GM23338 (cell line): ENCODE results near the gene TRAF4.
A peak's percentile ranks its signal among the peaks of the same experiment; 100 is the strongest.

Source experiments
- EZH2 ChIP-seq: fragments of 200-600 bp; sonication (generic); IDR thresholded peaks from one replicate; pipeline ENCODE4 v1.8.0; 2017; ENCODE audit warnings: antibody characterized with exemption, mild to moderate bottlenecking, low read depth; ENCODE audit not compliant: unreplicated experiment
- EZH2phosphoT487 ChIP-seq: fragments of 200-600 bp; sonication (generic); IDR thresholded peaks from one replicate; pipeline ENCODE4 v1.8.1; 2018; ENCODE audit warnings: antibody characterized with exemption; ENCODE audit not compliant: unreplicated experiment
- POLR2AphosphoS5 ChIP-seq: IDR thresholded peaks from 2 replicates; pipeline ENCODE4 v1.6.1; 2016; ENCODE audit warnings: antibody characterized with exemption, low read depth
- TF ChIP-seq, protein P1 (sequence below), 2 experiments: fragments of 200-600 bp in 1 of 2; sonication (generic) in 1 of 2; conservative IDR thresholded peaks; 2 replicates each; pipeline versions ENCODE4 v1.5.1 to v1.6.1; 2016 to 2017; ENCODE audit warnings: antibody characterized with exemption in 2 of 2, low read depth in 2 of 2, mild to moderate bottlenecking in 2 of 2, moderate library complexity in 1 of 2

DNA sequence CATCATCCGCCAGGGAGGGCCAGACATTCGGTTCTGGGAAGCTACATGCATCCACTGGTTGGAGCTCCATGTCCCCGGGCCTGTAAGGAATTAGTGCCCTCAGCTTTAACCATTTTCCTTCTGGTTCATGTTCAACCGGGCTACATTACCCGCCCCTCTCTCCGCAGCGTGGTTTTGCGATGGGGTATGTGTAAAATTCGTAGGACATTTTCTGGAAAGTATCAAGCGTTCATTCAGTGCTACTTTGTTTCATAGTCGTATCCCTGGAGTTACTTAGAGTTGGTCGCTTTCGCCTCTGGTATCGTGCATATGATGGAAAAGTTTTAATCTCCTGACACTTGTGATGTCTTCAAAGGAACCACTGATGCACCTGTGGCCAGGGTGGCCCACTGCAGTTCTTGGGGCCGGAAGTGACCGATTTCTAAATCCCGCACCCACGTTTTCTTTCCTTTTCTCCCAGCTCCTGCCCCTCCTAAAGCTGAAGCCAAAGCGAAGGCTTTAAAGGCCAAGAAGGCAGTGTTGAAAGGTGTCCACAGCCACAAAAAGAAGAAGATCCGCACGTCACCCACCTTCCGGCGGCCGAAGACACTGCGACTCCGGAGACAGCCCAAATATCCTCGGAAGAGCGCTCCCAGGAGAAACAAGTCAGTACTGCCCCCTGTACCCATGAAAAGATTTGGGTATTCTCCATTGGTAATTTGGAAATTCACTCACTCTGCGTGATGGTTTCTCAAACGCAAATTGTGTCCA, 23.4 kb upstream of the TRAF4 start:
- TF ChIP-seq EZH2phosphoT487, result no peak
- TF ChIP-seq, protein P1, sequence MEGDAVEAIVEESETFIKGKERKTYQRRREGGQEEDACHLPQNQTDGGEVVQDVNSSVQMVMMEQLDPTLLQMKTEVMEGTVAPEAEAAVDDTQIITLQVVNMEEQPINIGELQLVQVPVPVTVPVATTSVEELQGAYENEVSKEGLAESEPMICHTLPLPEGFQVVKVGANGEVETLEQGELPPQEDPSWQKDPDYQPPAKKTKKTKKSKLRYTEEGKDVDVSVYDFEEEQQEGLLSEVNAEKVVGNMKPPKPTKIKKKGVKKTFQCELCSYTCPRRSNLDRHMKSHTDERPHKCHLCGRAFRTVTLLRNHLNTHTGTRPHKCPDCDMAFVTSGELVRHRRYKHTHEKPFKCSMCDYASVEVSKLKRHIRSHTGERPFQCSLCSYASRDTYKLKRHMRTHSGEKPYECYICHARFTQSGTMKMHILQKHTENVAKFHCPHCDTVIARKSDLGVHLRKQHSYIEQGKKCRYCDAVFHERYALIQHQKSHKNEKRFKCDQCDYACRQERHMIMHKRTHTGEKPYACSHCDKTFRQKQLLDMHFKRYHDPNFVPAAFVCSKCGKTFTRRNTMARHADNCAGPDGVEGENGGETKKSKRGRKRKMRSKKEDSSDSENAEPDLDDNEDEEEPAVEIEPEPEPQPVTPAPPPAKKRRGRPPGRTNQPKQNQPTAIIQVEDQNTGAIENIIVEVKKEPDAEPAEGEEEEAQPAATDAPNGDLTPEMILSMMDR (conservative IDR thresholded peaks at IDR 0.05; ENCODE audit: low read depth in 2 of 2), result 0 out of 4 replicates have a peak, but pooled peaks of 1 of the 2 experiments have one; percentile 35
- TF ChIP-seq POLR2AphosphoS5, result no peak; the same call in 1 of the 2 replicates
- TF ChIP-seq EZH2, result no peak
